Measurements from ENCODE around the gene ATP6V0A4.

DNA sequence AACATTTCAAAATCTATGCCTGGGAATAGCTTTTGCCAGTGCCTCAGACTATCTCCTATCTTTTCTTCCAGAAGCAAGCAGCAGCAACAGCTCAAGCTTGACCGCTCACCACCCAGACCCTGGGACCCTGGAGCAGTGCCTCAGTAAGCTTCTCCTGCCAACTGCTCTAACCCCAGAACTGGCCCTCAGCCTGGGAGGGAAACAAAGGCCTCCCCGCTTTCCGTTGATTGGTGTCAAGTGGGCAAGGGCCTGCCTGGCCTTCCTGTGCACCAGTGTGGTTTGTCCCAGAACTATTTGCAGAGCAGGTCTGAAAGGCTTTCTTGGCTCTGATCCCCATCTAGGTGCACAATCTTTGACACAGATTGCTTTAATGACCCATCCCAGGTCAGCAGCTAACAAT lies 3.3 kb upstream of the ATP6V0A4 start:
- TF ChIP-seq POLR2A (IDR thresholded peaks at IDR 0.05): no peak
- TF ChIP-seq, protein P1, sequence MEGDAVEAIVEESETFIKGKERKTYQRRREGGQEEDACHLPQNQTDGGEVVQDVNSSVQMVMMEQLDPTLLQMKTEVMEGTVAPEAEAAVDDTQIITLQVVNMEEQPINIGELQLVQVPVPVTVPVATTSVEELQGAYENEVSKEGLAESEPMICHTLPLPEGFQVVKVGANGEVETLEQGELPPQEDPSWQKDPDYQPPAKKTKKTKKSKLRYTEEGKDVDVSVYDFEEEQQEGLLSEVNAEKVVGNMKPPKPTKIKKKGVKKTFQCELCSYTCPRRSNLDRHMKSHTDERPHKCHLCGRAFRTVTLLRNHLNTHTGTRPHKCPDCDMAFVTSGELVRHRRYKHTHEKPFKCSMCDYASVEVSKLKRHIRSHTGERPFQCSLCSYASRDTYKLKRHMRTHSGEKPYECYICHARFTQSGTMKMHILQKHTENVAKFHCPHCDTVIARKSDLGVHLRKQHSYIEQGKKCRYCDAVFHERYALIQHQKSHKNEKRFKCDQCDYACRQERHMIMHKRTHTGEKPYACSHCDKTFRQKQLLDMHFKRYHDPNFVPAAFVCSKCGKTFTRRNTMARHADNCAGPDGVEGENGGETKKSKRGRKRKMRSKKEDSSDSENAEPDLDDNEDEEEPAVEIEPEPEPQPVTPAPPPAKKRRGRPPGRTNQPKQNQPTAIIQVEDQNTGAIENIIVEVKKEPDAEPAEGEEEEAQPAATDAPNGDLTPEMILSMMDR (IDR thresholded peaks at IDR 0.05): no peak

Measured in lower leg skin (tissue), 3 donors.